HAP-1 (cell line): ENCODE data around the gene PKMYT1.

Experiments used
- DNase-seq, 2 experiments: peaks; one replicate each; pipeline ENCODE4 v3.0.0-alpha.2; 2016 to 2020; ENCODE audit warnings: low spot score in 2 of 2
- H3K27me3 ChIP-seq: fragments of 250-450 bp; sonication (Bioruptor Pico); 2 replicates; pipeline ENCODE4 v1.5.1; 2020; ENCODE audit warnings: low read depth, mild to moderate bottlenecking, moderate library complexity
- H3K36me3 ChIP-seq: fragments of 250-450 bp; sonication (Bioruptor Pico); replicated peaks from 2 replicates; pipeline ENCODE4 v1.5.1; 2020; ENCODE audit warnings: mild to moderate bottlenecking
- H3K4me1 ChIP-seq: fragments of 250-450 bp; sonication (Bioruptor Pico); 2 replicates; pipeline ENCODE4 v1.5.1; 2020; ENCODE audit warnings: mild to moderate bottlenecking
- H3K4me3 ChIP-seq: fragments of 250-450 bp; sonication (Bioruptor Pico); 2 replicates; pipeline ENCODE4 v1.5.1; 2020; ENCODE audit warnings: mild to moderate bottlenecking, moderate library complexity
- H3K9me3 ChIP-seq: fragments of 250-450 bp; sonication (Bioruptor Pico); 2 replicates; pipeline ENCODE4 v1.5.1; 2020; ENCODE audit warnings: mild to moderate bottlenecking, moderate library complexity
- in situ Hi-C: fragments of 300-500 bp; cut with MboI; formaldehyde crosslinking; loops from 3 replicates; pipeline ENCODE4 v1.14.3; 2020; ENCODE audit warnings: low sequenced_read_pairs, inconsistent platforms, mixed read lengths

PKMYT1 gene

GRCh38 chr16:2971134-2971984, 8.9 kb downstream of the PKMYT1 start:
- H3K36me3 ChIP-seq: peaks cover 69% of the 10 kb centered on the region
- no peaks in the 10 kb centered on the region for H3K27me3 ChIP-seq
- peaks cover 18% of the 10 kb centered on the region for H3K4me1 ChIP-seq
- peak overlapping the region; percentile 93 for H3K4me3 ChIP-seq
- H3K9me3 ChIP-seq: no peaks in the 10 kb centered on the region
- peak in 1 of 2 experiments; percentile 34 for DNase-seq
- in situ Hi-C loops: loop anchor here (5.0 kb wide), 1 partner anchor 51 kb away; the partner anchor contains the start of genes HCFC1R1, THOC6 and TNFRSF12A

- H3K36me3 ChIP-seq: peaks cover 61% of the 10 kb centered on the region
- H3K4me3 ChIP-seq: peak overlapping the region; percentile 93
- H3K27me3 ChIP-seq: no peaks in the 10 kb centered on the region
- DNase-seq: peak in 1 of 2 experiments; percentile 32
- H3K4me1 ChIP-seq: peaks cover 18% of the 10 kb centered on the region
- no peaks in the 10 kb centered on the region for H3K9me3 ChIP-seq
- in situ Hi-C loops: loop anchor here (5.0 kb wide), 1 partner anchor 52 kb away; the partner anchor contains the start of genes HCFC1R1, THOC6 and TNFRSF12A
These were observed 9.7 kb downstream of the PKMYT1 start for GRCh38 chr16:2970563-2970962.

- peak overlapping the region; percentile 93 for H3K4me3 ChIP-seq
- H3K27me3 ChIP-seq: no peaks in the 10 kb centered on the region
- peak; percentile 59 to 85 for DNase-seq
- in situ Hi-C loops: loop anchor here (5.0 kb wide), 1 partner anchor 52 kb away; the partner anchor contains the start of genes HCFC1R1, THOC6 and TNFRSF12A
- peaks cover 54% of the 10 kb centered on the region for H3K36me3 ChIP-seq
- H3K9me3 ChIP-seq: no peaks in the 10 kb centered on the region
- peaks cover 21% of the 10 kb centered on the region for H3K4me1 ChIP-seq
These were observed 10.4 kb downstream of the PKMYT1 start for GRCh38 chr16:2969545-2970521.

- peaks cover 21% of the 10 kb centered on the region for H3K4me1 ChIP-seq
- peak; percentile 86 to 91 for DNase-seq
- in situ Hi-C loops: no loop called here
- peaks cover 45% of the 10 kb centered on the region for H3K36me3 ChIP-seq
- peak within 1 kb of the TSS; percentile 93 for H3K4me3 ChIP-seq
- H3K9me3 ChIP-seq: no peaks in the 10 kb centered on the region
- H3K27me3 ChIP-seq: no peaks in the 10 kb centered on the region
These were observed 11.3 kb downstream of the PKMYT1 start, which contains the start of gene PAQR4 for GRCh38 chr16:2968738-2969544. Gene PAQR4, plus strand, starts transcription at chr16:2969348. Its CDS starts 327 bp downstream, at chr16:2969675.

- Histone ChIP-seq H3K9me3 (no peaks in the 10 kb centered on the region), H3K4me3 (peak overlapping the region; percentile 93), H3K36me3 (peaks cover 39% of the 10 kb centered on the region), H3K4me1 (peaks cover 21% of the 10 kb centered on the region), H3K27me3 (no peaks in the 10 kb centered on the region)
- in situ Hi-C loops: no loop called here
- DNase-seq: peak in 1 of 2 experiments; percentile 80
These were observed 11.9 kb downstream of the PKMYT1 start for GRCh38 chr16:2968368-2968737.

- H3K27me3 ChIP-seq: no peaks in the 10 kb centered on the region
- peaks cover 21% of the 10 kb centered on the region for H3K4me1 ChIP-seq
- peaks cover 33% of the 10 kb centered on the region for H3K36me3 ChIP-seq
- no peaks in the 10 kb centered on the region for H3K9me3 ChIP-seq
- no peak overlapping the region for H3K4me3 ChIP-seq
- in situ Hi-C loops: no loop called here
- DNase-seq: no peak
These were observed 12.5 kb downstream of the PKMYT1 start for GRCh38 chr16:2967721-2968161.

- DNase-seq: no peak
- Histone ChIP-seq H3K36me3 (peaks cover 27% of the 10 kb centered on the region), H3K27me3 (no peaks in the 10 kb centered on the region), H3K4me1 (peaks cover 23% of the 10 kb centered on the region), H3K9me3 (no peaks in the 10 kb centered on the region), H3K4me3 (no peak overlapping the region)
- in situ Hi-C loops: no loop called here
These were observed 13.0 kb downstream of the PKMYT1 start for GRCh38 chr16:2967211-2967631.

- no peak for DNase-seq
- peaks cover 23% of the 10 kb centered on the region for H3K36me3 ChIP-seq
- H3K4me3 ChIP-seq: no peak overlapping the region
- H3K27me3 ChIP-seq: no peaks in the 10 kb centered on the region
- in situ Hi-C loops: no loop called here
- peaks cover 23% of the 10 kb centered on the region for H3K4me1 ChIP-seq
- no peaks in the 10 kb centered on the region for H3K9me3 ChIP-seq
These were observed 13.4 kb downstream of the PKMYT1 start for GRCh38 chr16:2966808-2967191.

- peaks cover 17% of the 10 kb centered on the region for H3K36me3 ChIP-seq
- no peaks in the 10 kb centered on the region for H3K27me3 ChIP-seq
- in situ Hi-C loops: no loop called here
- H3K4me3 ChIP-seq: no peak overlapping the region
- no peak for DNase-seq
- no peaks in the 10 kb centered on the region for H3K9me3 ChIP-seq
- peaks cover 22% of the 10 kb centered on the region for H3K4me1 ChIP-seq
These were observed 14.0 kb downstream of the PKMYT1 start for GRCh38 chr16:2966043-2966807.

- Histone ChIP-seq H3K9me3 (no peaks in the 10 kb centered on the region), H3K4me1 (peaks cover 16% of the 10 kb centered on the region), H3K4me3 (peak overlapping the region; percentile 68), H3K36me3 (peaks cover 4% of the 10 kb centered on the region), H3K27me3 (no peaks in the 10 kb centered on the region)
- DNase-seq: peak; percentile 89 to 98
- in situ Hi-C loops: no loop called here
These were observed 15.5 kb downstream of the PKMYT1 start for GRCh38 chr16:2964475-2965336.

- H3K27me3 ChIP-seq: no peaks in the 10 kb centered on the region
- H3K36me3 ChIP-seq: no peaks in the 10 kb centered on the region
- peak; percentile 92 to 97 for DNase-seq
- no peaks in the 10 kb centered on the region for H3K9me3 ChIP-seq
- in situ Hi-C loops: no loop called here
- H3K4me1 ChIP-seq: peaks cover 15% of the 10 kb centered on the region
- H3K4me3 ChIP-seq: peak within 1 kb of the TSS; percentile 68
These were observed 16.3 kb downstream of the PKMYT1 start, which contains the start of gene KREMEN2 for GRCh38 chr16:2963723-2964474. Gene KREMEN2, plus strand, starts transcription at chr16:2964275. Its CDS starts 246 bp downstream, at chr16:2964521.
